ENCODE measurements around the gene PRLH. TPM values are rescaled to one million over a fixed set of nuclear protein-coding genes. Genes with fewer than 3 reads are reported as not detected.

Gene PRLH
- total RNA-seq, 1 donor from 2014 or later, result not detected

- no peaks in the 10 kb centered on the region for H3K79me2 ChIP-seq (ENCODE audit: insufficient read depth, low read length)
- no peaks in the 10 kb centered on the region for H3K9me3 ChIP-seq (ENCODE audit: insufficient read depth, low read depth, low read length)
- no peak overlapping the region for H3K4me3 ChIP-seq (ENCODE audit: insufficient read depth, low read depth, low read length)
- H3K4me2 ChIP-seq (ENCODE audit: low read length), result no peak overlapping the region
- DNase-seq (ENCODE audit: low read depth) (no peak), FAIRE-seq (no peak)
- H4K20me1 ChIP-seq (ENCODE audit: insufficient read depth, low read length), result no peaks in the 10 kb centered on the region
- H3K27me3 Mint-ChIP-seq (ENCODE audit: low read depth, unreplicated experiment), result peaks cover 22% of the 10 kb centered on the region
- no peak overlapping the region for H3K27ac ChIP-seq (ENCODE audit: low read depth, low read length)
- no peaks in the 10 kb centered on the region for H3K36me3 ChIP-seq (ENCODE audit: insufficient read depth, low read length)
- no peak overlapping the region for H3K4me3 Mint-ChIP-seq (ENCODE audit: unreplicated experiment)
- H3K27ac Mint-ChIP-seq (ENCODE audit: unreplicated experiment), result no peak overlapping the region
- no peak for TF ChIP-seq EZH2 (IDR thresholded peaks at IDR 0.05; ENCODE audit: insufficient read depth, low read length)
- no peak for TF ChIP-seq CTCF (IDR thresholded peaks at IDR 0.05; ENCODE audit: insufficient read depth, low read depth, low read length)
- peaks cover 3% of the 10 kb centered on the region for H3K36me3 Mint-ChIP-seq (ENCODE audit: low read depth, unreplicated experiment)
- H3K4me1 ChIP-seq (ENCODE audit: insufficient read depth, low read length), result peaks cover 14% of the 10 kb centered on the region
- no peaks in the 10 kb centered on the region for H3K27me3 ChIP-seq (ENCODE audit: insufficient read depth, low read length)
- no peak overlapping the region for H2AFZ ChIP-seq (ENCODE audit: low read depth, low read length)
- no peak overlapping the region for H3K9ac ChIP-seq (ENCODE audit: low read length)
- H3K4me1 Mint-ChIP-seq (ENCODE audit: low read depth, unreplicated experiment), result peaks cover 9% of the 10 kb centered on the region
- H3K9me3 Mint-ChIP-seq (ENCODE audit: unreplicated experiment), result no peaks in the 10 kb centered on the region
Observed at GRCh38 chr2:237598468-237599208, 32.3 kb downstream of the PRLH start.

DNA sequence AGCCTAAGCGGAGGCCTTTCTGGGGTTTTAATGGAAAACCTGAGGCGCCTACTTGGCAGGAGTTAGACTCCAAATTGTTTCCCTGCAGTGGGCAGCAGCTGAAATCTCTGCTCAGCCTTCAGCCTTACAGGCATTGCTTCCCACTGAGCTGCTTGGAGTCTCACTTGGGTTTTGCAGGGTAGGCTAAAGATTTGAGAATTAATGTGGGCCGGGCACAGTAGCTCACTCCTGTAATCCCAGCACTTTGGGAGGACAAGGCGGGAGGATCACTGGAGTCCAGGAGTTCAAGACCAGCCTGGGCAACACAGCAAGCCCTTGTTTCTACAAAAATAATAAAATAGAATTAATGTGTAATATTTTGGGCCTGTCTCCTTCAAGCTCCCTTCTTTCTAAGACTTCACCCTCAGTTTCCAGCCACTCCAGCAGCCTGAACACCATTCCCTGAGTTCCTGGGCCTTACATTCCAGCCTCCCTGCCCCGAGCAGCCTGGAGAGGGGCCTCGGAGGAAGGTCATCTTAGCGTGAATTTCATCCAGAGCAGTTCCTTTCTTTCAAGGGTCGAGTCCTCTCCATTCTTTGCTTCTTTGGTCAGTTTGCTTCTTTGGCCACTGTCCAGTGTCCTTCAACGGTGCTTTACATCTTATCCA, 33.2 kb downstream of the PRLH start:
- TF ChIP-seq CTCF (IDR thresholded peaks at IDR 0.05; ENCODE audit: insufficient read depth, low read depth, low read length) (no peak), EZH2 (IDR thresholded peaks at IDR 0.05; ENCODE audit: insufficient read depth, low read length) (no peak)
- Histone ChIP-seq H3K36me3 (ENCODE audit: insufficient read depth, low read length) (no peaks in the 10 kb centered on the region), H3K9ac (ENCODE audit: low read length) (peak overlapping the region; percentile 33), H3K27me3 (ENCODE audit: insufficient read depth, low read length) (no peaks in the 10 kb centered on the region), H4K20me1 (ENCODE audit: insufficient read depth, low read length) (no peaks in the 10 kb centered on the region), H3K9me3 (ENCODE audit: insufficient read depth, low read depth, low read length) (no peaks in the 10 kb centered on the region), H3K4me2 (ENCODE audit: low read length) (peak overlapping the region; percentile 38), H3K27ac (ENCODE audit: low read depth, low read length) (no peak overlapping the region), H2AFZ (ENCODE audit: low read depth, low read length) (peak overlapping the region; percentile 69), H3K79me2 (ENCODE audit: insufficient read depth, low read length) (no peaks in the 10 kb centered on the region), H3K4me3 (ENCODE audit: insufficient read depth, low read depth, low read length) (no peak overlapping the region), H3K4me1 (ENCODE audit: insufficient read depth, low read length) (peaks cover 12% of the 10 kb centered on the region)
- Mint-ChIP-seq H3K36me3 (ENCODE audit: low read depth, unreplicated experiment) (peaks cover 3% of the 10 kb centered on the region), H3K4me1 (ENCODE audit: low read depth, unreplicated experiment) (peaks cover 6% of the 10 kb centered on the region), H3K27me3 (ENCODE audit: low read depth, unreplicated experiment) (peaks cover 22% of the 10 kb centered on the region), H3K27ac (ENCODE audit: unreplicated experiment) (no peak overlapping the region), H3K9me3 (ENCODE audit: unreplicated experiment) (no peaks in the 10 kb centered on the region), H3K4me3 (ENCODE audit: unreplicated experiment) (no peak overlapping the region)
- FAIRE-seq (no peak), DNase-seq (ENCODE audit: low read depth) (no peak)
